GM12878 (cell line): ENCODE data around the gene UBASH3A. TPM values are rescaled to one million over a fixed set of nuclear protein-coding genes. Genes with fewer than 3 reads are reported as not detected.

Source experiments
- ATAC-seq: fragments of 200-7000 bp; cut with Tn5 transposase; 3 replicates; pipeline ENCODE4 v1.9.1; 2020; ENCODE audit warnings: mild to moderate bottlenecking, moderate library complexity
- BruUV-seq: library from RNA; stranded (reverse); fragments of 400-500 nt; replicated peaks from 2 replicates; lab custom pipeline; 2021; lab: Mats Ljungman, UMichigan
- CTCF ChIA-PET: fragments of 300-600 bp; sonication (Branson Sonifier 250); formaldehyde crosslinking; extraction: SDS; loops from one replicate; lab custom pipeline; 2021; ENCODE audit warnings: inconsistent platforms; lab: Yijun Ruan, JAX
- POLR2A ChIA-PET: fragments of 350-600 bp; formaldehyde crosslinking; extraction: SDS; loops from one replicate; lab custom pipeline; 2021; ENCODE audit warnings: inconsistent platforms; lab: Charles Lee
- RAD21 ChIA-PET: fragments of 300-600 bp; sonication (Branson Sonifier 250); formaldehyde crosslinking; loops from one replicate; lab custom pipeline; 2023; ENCODE audit warnings: antibody characterized with exemption; ENCODE audit not compliant: unreplicated experiment; lab: Charles Lee
- SMC1A ChIA-PET: fragments of 300-600 bp; sonication (Branson Sonifier 250); formaldehyde crosslinking; loops from one replicate; lab custom pipeline; 2023; ENCODE audit not compliant: unreplicated experiment, uncharacterized antibody; lab: Charles Lee
- DNase-seq: peaks from one replicate; pipeline ENCODE4 v3.0.0-alpha.2; 2011; ENCODE audit warnings: low read depth, low spot score
- FAIRE-seq: peaks from 3 replicates; lab custom pipeline; 2011; peaks lifted over from hg19 to GRCh38; lab: Jason Lieb, UNC
- H2AFZ ChIP-seq: 2 replicates; pipeline ENCODE4 v1.6.0; 2011; ENCODE audit warnings: low read depth, low read length, control low read depth; ENCODE audit not compliant: control insufficient read depth
- H3K27ac ChIP-seq: 2 replicates; pipeline ENCODE4 v1.5.1; 2011; ENCODE audit warnings: control low read depth; ENCODE audit not compliant: control insufficient read depth, insufficient read depth
- H3K27me3 ChIP-seq, 2 experiments: replicated peaks in 1 of 2; 2 replicates each; pipeline versions ENCODE4 v1.6.0 to v1.6.1; 2011; ENCODE audit warnings: low read length in 1 of 2; ENCODE audit not compliant: control insufficient read depth in 2 of 2, insufficient read depth in 2 of 2
- H3K36me3 ChIP-seq, 2 experiments: 2 replicates each; pipeline ENCODE4 v1.5.1; 2011; ENCODE audit warnings: low read length in 1 of 2; ENCODE audit not compliant: control insufficient read depth in 2 of 2, insufficient read depth in 2 of 2
- H3K4me1 ChIP-seq: 2 replicates; pipeline ENCODE4 v1.6.1; 2011; ENCODE audit warnings: mild to moderate bottlenecking, low read length, moderate library complexity, mixed read lengths; ENCODE audit not compliant: control insufficient read depth, insufficient read depth
- H3K4me2 ChIP-seq: 2 replicates; pipeline ENCODE4 v1.6.0; 2011; ENCODE audit warnings: control low read depth; ENCODE audit not compliant: control insufficient read depth, insufficient read depth
- H3K4me3 ChIP-seq: fragments of 200-600 bp; sonication (generic); 2 replicates; pipeline ENCODE4 v1.5.1; 2016
- H3K79me2 ChIP-seq: 2 replicates; pipeline ENCODE4 v1.6.0; 2011; ENCODE audit warnings: low read length; ENCODE audit not compliant: control insufficient read depth, insufficient read depth
- H3K9ac ChIP-seq: 2 replicates; pipeline ENCODE4 v1.8.0; 2011; ENCODE audit warnings: low read length, control low read depth, mixed read lengths; ENCODE audit not compliant: control insufficient read depth, insufficient read depth
- H3K9me3 ChIP-seq: replicated peaks from 3 replicates; pipeline ENCODE4 v1.5.1; 2011; ENCODE audit warnings: mild to moderate bottlenecking, low read length; ENCODE audit not compliant: control insufficient read depth, insufficient read depth
- H4K20me1 ChIP-seq: 2 replicates; pipeline ENCODE4 v1.6.0; 2011; ENCODE audit not compliant: control insufficient read depth, insufficient read depth
- CHD1 ChIP-seq: IDR thresholded peaks from 2 replicates; pipeline ENCODE4 v1.6.1; 2012; ENCODE audit warnings: low read depth, low read length, improper control_type of control experiment
- CREB1 ChIP-seq: IDR thresholded peaks from 2 replicates; pipeline ENCODE4 v1.6.1; 2012; ENCODE audit warnings: low read depth, mild to moderate bottlenecking, inconsistent platforms
- FOXK2 ChIP-seq: fragments of 450-650 bp; IDR thresholded peaks from 2 replicates; pipeline ENCODE4 v1.6.1; 2017; ENCODE audit warnings: mild to moderate bottlenecking, moderate library complexity
- HCFC1 ChIP-seq: fragments of 150-350 bp; IDR thresholded peaks from 2 replicates; pipeline ENCODE4 v1.6.1; 2014; ENCODE audit warnings: low read length
- IKZF1 ChIP-seq: fragments of 450-650 bp; conservative IDR thresholded peaks from 2 replicates; pipeline ENCODE4 v1.6.1; 2017; ENCODE audit warnings: antibody characterized with exemption, mild to moderate bottlenecking
- RAD51 ChIP-seq: fragments of 450-650 bp; IDR thresholded peaks from 2 replicates; pipeline ENCODE4 v1.6.1; 2016; ENCODE audit warnings: moderate library complexity, mild to moderate bottlenecking, inconsistent platforms
- WRNIP1 ChIP-seq: IDR thresholded peaks from 2 replicates; pipeline ENCODE4 v1.6.1; 2011; ENCODE audit warnings: low read depth, low read length, improper control_type of control experiment, borderline replicate concordance
- WGBS: methylation state at CpG from one replicate; pipeline ENCODE4 v1.1.6; 2016; ENCODE audit warnings: low lambda C conversion rate; ENCODE audit not compliant: insufficient replicate concordance, insufficient coverage; ENCODE audit errors: missing lambda C conversion rate; 5-methylcytosine and 5-hydroxymethylcytosine counted together
- in situ Hi-C: fragments of 300-500 bp; cut with MboI; formaldehyde crosslinking; loops from 9 replicates; pipeline ENCODE4 v1.14.3; 2018; ENCODE audit warnings: mixed read lengths
- intact Hi-C: fragments of 100-400 bp; cut with micrococcal nuclease; formaldehyde crosslinking; loops from one replicate; pipeline ENCODE4 v1.14.2; 2022; ENCODE audit not compliant: unreplicated experiment
- polyA plus RNA-seq, 11 experiments: library from polyadenylated mRNA; depleted of rRNA in 4 of 11; unstranded in 6 of 11; stranded (reverse) in 5 of 11; fragments of >200 nt; fragmentation: Nextera tagmentation in 4 of 11; fragmentation: Illumina TruSeq in 1 of 11; extraction: Ambion mirVana in 4 of 11; extraction: Trizol in 1 of 11; gene quantifications; 1 replicate in 1 of 11; 2 replicates in 10 of 11; pipeline versions ENCODE4 v1.2.1 to v1.2.3, GENCODE V29; 2011 to 2016; ENCODE audit warnings: inconsistent platforms in 2 of 11, missing spikeins in 2 of 11, low read depth in 1 of 11
- total RNA-seq, 4 experiments: library from RNA; depleted of rRNA in 3 of 4; stranded (reverse); fragments of >200 nt in 3 of 4; fragmentation: Illumina TruSeq in 1 of 4; extraction: Trizol in 1 of 4; gene quantifications; 2 replicates each; pipeline versions ENCODE4 v1.2.1 to v1.2.3, GENCODE V29; 2013 to 2021

UBASH3A gene
- total and polyA plus RNA-seq, 10 of the 15 experiments (the other 5 are each of a cell fraction or from before 2014, with no cell fraction given): 0.04 to 0.39 (median 0.23) TPM; not detected in 1

DNA sequence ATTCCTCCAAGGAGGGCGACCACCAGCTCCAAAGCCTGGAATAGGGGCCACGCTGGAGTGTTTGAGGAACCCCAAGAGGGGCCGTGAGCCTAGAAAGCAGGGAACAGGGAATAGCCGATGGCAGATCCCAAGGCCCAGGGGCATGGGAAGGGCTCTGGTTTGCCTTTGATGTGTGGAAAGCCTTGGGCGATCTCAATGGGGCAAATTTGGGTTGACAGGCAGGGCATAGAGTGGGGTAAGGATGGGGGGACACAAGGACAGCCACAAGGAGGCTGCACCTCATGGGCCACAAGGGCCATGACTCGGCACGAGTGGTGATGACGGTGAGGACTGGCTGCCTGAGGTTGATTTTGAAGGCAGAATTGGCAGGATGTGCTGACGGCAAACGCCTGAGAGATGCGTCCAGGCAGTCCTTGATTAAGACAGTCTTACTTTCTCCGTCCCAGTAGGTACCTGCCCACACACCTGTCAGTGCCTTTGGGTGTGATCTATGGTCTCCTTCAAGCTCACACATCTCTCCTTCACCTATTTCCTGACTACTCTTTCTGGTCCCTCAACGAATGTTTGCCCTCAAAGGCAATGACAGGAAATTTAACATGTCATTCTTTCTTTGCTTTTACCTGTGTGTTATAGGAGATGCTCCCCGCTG, 5.8 kb upstream of the UBASH3A start:
- Histone ChIP-seq H2AFZ (no peak overlapping the region), H4K20me1 (no peaks in the 10 kb centered on the region), H3K4me2 (no peak overlapping the region), H3K9ac (no peak overlapping the region), H3K27me3 (no peaks in the 10 kb centered on the region), H3K4me3 (no peak overlapping the region), H3K27ac (no peak overlapping the region), H3K4me1 (peaks cover 16% of the 10 kb centered on the region)
- ChIA-PET RAD21 (interaction anchor here (1.2 to 3.2 kb wide), 4 partner anchors 11 to 44 kb away, joined by 6 to 19 read pairs (median 6); no protein-coding TSS in a partner anchor), SMC1A (interaction anchor here (0.9 to 2.7 kb wide), 11 partner anchors 11 to 138 kb away, joined by 3 to 12 read pairs (median 5); no protein-coding TSS in a partner anchor), POLR2A (interaction anchor here (0.9 to 3.5 kb wide), 4 partner anchors 11 to 25 kb away, joined by 3 to 16 read pairs (median 4); no protein-coding TSS in a partner anchor), CTCF (interaction anchor here (1.3 to 1.4 kb wide), 2 partner anchors 13 to 14 kb away, joined by 3 to 5 read pairs; no protein-coding TSS in a partner anchor)
- DNase-seq (no peak), ATAC-seq (no peak), FAIRE-seq (no peak)
- intact Hi-C loops: no loop called here
- WGBS: 79% methylated on average over 14 of the region's 14 CpGs
- BruUV-seq: no TSS peak
- in situ Hi-C loops: no loop called here
- TF ChIP-seq CHD1: no peak
- no peak for TF ChIP-seq FOXK2
- no peak for TF ChIP-seq HCFC1
- no peak for TF ChIP-seq WRNIP1
- TF ChIP-seq CREB1: no peak
- no peak for TF ChIP-seq IKZF1
- no peak for TF ChIP-seq RAD51
- TF ChIP-seq, all 136 proteins: peak for 0
- H3K79me2 ChIP-seq: peaks cover 4% of the 10 kb centered on the region
- peaks cover 5% of the 10 kb centered on the region; the same call in 1 of the 3 replicates for H3K9me3 ChIP-seq
- H3K36me3 ChIP-seq: no peaks in the 10 kb centered on the region
